ENCODE measurements around the gene LHX2.

LHX2 gene

DNA sequence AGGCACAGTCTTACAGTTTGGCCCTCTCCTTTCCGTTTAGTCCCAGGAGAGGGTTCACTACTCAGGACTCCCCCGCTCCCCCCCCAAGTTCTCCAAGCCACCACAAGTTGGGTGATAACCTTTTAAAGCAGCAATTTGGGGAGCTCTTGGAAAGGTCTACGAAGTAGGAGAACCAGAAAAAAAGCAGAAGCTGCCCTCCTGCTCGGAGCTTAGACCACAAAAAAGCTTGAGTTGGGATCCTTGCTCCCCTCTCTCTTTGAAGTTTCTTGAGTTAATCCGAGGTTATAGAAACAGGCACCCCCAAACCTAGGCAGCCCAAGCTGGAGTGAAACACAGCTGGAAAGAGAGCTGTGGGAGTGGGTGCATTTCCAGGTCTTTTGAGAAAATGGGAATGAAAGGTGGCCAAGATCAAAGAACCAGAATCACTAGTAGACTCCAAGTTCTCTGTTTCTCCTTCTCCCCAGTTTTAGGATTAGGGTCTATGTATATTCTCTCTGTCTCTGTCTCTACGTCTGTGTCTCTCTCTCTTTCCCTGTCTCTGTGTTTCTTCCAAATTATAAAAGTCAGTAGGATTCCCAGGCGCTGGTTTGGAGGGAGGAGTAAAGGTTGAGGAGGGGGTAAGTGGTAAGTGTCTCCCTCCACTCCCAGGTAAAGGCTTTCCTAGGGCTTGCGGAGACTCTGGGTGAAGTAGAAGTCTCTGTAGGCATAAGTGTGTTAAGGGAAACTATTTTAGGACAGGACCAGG lies 2.8 kb downstream of the LHX2 start:
- DNase-seq: no peak

GRCh38 chr9:124014956-124015660 lies 3.5 kb downstream of the LHX2 start:
- no peak for DNase-seq

- DNase-seq: no peak
These were observed 4.1 kb downstream of the LHX2 start for GRCh38 chr9:124015661-124016131.

DNA sequence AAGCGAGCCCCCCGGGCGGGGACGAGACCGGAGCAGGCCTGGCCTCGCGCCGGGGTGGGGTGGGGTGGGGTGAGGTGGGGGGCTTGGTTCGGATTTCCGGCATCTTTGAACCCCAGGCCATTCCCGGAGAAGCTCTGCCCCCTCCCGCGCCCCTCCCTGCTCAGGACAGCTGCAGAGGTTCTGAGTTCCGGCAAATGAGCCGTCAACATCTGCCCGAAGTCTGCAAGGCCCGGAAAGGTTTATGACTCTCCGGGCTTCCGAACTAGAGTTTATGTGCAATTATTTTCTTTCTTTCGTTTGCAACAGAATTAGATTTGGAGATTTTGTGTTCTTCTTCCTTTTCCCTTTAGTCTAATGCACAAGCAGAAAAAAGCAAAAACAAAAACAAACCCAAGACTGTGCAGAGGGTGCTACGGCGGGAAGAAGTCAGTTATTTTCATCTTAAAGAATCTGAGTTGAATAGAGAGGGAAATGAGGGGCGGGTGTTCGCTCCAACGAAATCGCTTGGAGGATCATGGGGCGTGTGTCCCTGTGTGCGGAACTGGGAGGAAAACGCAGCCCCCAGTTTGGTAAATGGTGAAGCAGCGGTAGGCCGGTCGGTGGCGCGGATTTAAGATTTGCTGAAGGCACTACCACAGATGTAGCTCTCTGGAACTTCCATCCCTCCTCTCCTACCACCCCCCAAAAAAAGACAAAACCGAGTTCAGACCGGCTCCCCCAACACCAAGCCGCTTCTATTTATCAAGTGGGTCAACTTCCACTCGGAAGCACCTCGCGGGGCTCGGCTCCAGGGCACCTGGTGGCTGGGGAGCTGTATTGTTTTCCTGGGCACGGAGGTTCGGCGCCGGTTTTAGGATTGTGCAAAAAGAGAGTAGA lies 4.8 kb downstream of the LHX2 start:
- no peak for DNase-seq

DNA sequence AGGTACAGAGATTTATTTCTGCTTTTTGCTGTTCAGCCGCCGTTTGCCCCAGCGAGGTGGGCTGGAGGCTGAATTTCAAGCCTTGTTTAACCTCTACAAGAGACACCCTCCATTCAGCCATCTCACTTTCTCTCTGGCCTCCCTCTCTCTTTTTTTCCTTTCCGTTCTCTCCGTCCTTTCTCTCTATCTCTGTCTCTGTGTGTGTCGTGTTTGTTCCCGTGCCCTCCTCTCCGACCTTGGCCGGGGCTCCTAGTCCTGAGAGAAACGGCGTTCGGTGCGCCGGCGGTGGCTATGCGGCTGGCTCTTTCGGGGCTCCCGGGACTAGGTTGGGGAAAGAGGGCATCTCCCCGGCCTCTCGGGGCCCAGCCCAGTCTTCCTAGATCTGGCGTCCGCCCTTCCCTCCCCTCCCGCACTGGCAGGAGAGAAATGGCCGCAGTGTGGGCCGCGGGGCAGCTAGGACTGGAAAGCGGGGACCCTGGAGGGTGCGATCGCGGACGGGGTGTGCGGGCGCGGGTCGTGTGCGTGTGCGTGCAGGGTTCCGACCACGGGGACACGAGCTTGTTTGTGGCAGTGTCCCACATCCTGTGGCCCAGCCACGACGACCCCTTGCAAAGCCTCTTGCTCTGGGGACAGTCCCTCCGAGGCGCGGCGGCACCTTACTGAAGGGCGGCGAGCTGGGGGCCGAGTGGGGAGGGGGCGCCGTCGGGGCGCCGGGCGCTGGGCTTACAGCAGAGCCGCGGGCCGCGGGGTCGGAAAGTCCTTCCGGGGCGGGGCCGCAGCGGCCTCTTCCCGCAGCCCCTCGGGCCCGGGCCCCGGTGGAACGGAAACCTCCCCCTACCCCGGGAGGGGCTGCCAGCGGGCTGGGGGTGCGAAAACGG lies 5.7 kb downstream of the LHX2 start:
- DNase-seq: no peak

- no peak for DNase-seq
These were observed 6.6 kb downstream of the LHX2 start for GRCh38 chr9:124017929-124018729.

- DNase-seq: no peak
These were observed 7.4 kb downstream of the LHX2 start for GRCh38 chr9:124018730-124019697.

DNA sequence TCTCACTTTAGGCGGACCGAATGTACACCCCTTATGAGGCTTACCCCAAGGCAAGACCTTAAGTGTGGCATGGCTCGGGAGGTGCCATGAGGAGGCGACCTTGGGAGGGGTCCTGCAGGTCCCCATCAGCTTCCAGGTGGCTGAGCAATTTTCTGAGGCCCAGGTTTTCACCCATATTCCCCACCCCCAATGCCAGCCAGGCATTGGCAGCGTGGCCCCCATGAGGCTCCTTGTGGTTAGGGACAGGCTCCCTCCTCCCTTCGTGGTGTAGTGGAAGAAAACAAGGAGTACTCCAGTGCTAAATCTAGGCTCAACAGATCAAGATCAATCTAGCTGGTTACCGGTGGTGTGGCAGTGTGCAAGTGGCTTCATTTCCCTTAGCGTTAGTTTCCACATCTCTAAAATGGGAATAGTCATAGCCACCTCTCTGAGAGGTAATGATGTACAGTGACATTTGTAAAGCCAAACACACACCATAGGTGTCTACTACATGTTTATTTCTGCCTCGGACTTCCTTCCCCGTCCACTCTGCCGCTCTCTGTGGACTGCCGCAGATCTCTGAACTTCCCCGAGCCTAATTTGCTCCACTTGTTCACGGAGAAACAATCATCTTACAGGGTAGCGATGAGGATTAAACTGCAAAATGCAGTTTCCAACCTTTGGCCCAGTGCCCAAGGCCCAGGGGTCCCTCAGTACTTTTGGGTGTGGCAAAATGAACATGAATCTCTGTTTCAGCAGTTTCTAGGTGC lies 8.4 kb downstream of the LHX2 start:
- no peak for DNase-seq

DNA sequence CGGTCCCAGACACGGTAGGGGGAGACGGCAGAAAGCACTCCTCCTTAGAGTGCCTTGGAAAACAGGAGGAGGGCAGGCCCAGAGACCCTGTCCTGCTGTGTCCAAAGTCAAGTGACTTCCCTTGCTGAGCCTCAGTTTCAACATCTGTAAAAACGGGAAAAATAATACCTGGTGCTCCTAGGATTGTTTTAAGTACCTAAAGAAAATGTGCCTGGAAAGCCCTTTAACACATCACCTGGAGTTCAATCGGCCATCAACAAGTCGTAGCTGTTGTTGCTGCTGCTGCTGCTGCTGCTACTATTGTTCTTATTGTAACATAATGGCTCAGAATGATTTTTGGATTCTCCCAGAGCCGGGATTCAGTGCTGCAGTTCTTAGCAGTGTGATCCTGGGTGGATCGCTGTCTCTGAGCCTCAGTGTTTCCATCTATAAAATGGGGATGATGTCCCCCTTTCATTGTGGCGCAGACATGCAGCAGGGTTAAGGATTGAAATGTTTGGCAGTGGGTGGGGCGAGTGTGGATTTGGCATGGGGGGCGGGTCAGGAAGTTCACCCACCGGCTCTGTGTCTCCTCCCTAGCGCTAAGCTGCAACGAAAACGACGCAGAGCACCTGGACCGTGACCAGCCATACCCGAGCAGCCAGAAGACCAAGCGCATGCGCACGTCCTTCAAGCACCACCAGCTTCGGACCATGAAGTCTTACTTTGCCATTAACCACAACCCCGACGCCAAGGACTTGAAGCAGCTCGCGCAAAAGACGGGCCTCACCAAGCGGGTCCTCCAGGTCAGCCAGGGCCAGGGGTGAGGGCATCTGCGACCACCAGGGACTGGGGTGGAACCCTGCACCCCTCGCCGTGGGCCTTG lies 9.2 kb downstream of the LHX2 start:
- DNase-seq: no peak

- DNase-seq: no peak
These were observed 9.8 kb downstream of the LHX2 start for GRCh38 chr9:124021385-124021769.

DNA sequence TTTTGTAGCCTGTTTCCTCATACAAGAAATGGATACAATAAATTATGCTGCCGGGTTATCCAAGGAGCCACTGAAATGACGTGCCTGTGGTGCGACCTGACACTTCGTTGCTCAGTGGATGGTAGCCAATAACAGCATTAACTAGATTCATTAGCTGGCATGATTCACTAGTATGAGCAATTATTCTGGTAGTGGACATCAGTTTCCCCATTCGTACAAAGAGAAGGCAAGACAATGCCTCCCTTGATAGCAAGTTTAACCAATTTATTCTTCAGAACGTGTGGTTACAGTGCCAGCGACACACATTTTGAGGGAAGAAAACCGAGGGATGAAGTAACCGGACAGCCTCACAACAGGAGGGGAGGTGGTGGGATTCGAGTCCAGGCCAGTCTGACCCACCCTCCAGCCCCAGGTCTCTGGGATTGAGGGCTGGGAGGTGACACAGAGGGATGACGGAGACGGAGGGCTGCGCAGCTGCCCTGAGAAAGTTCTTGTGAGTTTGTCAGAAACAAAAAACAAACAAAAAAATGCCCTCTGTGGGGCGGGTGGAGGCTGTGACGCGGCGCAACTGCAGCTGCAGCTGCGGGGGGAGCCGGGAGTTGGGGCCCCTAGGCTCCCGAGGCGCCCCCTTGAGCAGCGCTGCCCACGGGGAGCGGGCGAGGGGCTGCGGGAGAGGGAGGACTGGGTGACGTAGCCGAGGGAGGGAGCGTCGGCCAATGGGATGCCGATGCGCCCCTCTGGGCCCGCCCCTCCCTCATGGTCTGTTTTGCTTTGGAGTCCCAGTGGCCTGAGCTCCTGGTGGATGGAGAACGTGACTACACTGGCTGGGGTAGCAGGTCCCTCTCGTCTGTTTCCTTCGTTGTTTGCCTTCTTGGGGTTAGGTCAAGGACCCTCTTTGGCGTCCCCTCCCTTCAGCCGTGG lies 10.9 kb downstream of the LHX2 start:
- no peak for DNase-seq

GRCh38 chr9:124024107-124024506 lies 12.5 kb downstream of the LHX2 start:
- DNase-seq: no peak

GRCh38 chr9:124029617-124030016 lies 18.0 kb downstream of the LHX2 start:
- DNase-seq: no peak

DNA sequence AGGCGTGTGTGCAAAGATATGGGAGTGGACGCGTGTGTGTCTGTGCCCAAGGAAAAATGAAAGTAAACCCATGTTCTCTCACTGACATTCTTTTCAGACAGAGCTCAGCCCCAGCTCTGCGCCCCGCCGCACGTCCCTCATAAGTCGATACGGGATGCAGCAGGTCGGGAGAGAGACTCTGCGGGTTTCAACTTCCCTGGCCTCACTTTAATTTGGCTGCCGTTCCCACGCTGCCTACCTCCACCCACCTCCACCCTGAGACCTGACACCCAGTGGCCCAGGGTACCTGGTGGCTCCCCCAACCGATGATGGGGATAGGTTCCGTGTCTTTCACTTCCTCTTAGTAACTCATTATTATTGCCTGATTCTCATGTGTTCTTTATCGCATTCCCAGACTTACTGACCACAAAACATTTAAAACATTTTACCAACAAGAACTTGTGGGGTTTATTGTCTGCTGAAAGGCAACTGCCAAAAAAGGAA lies 19.4 kb downstream of the LHX2 start:
- no peak for DNase-seq

- no peak for DNase-seq
These were observed 20.7 kb downstream of the LHX2 start for GRCh38 chr9:124032247-124032646.

DNA sequence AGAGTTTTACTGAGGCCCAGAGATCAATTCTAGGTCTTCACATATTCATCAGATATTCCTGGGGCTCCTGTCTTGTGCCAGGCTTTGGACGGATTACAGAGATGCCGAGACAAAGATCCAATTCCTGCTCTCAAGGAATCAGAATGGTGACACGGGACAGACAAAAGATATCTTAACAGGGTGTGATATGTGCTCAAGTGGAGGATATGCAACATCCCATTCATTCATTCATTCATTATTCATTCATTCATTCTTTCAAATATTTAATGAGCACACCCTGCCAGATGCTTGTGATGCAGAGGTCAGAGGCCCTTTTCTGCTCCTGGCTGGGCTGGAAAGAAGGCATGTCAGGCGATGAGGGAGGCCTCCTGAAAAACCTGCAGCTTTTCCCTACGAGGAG lies 21.8 kb downstream of the LHX2 start:
- DNase-seq: no peak

DNA sequence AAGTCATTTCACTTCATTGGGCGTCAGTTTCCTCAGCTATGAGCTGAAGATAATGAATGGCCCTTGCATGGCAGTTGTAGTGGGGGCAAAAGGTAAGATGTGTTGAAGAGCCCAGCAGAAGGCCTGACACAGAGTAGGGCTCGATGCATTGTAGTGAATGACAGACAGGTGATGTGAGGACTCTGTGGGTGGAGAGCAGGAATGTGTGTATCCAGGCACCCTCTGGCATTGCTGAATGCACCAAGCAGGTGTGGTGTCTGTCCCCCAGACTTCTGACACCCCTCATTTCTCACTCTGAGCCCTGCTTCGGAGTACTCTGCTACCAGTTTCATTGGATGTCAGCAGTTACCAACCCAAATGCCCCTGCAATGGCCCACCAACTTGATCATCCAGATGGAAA lies 22.4 kb downstream of the LHX2 start:
- DNase-seq: no peak

Measured in activated CD4-positive, alpha-beta T cell treated with anti-CD3 and anti-CD28 coated beads, Interleukin-2, Interleukin-6, amounts not matched to agents 100 ng/mL and 50 ng/mL, durations not matched to agents 16 hours and 8 hours (primary cell).